ENCODE data around the gene ZRANB1. TPM values are rescaled to one million over a fixed set of nuclear protein-coding genes. Genes with fewer than 3 reads are reported as not detected.

ZRANB1 gene
- total RNA-seq, 1 donor from 2014 or later, result 29.5 TPM

- FAIRE-seq, result no peak
These were observed 62.1 kb downstream of the ZRANB1 start for GRCh38 chr10:125003901-125004467.

GRCh38 chr10:125004571-125005311 lies 62.8 kb downstream of the ZRANB1 start:
- DNase-seq (ENCODE audit: low read depth) (no peak), FAIRE-seq (no peak)
- Histone ChIP-seq H3K27me3 (ENCODE audit: control insufficient read depth, insufficient read depth, low read length) (no peaks in the 10 kb centered on the region), H3K4me3 (ENCODE audit: low read depth, low read length) (no peak overlapping the region), H3K36me3 (ENCODE audit: control insufficient read depth, insufficient read depth, low read length) (peaks cover 29% of the 10 kb centered on the region)
- TF ChIP-seq CTCF (IDR thresholded peaks at IDR 0.05; ENCODE audit: insufficient read depth, low read length, severe bottlenecking), result no peak

More at GRCh38 chr10:125003901-125004467, 62.1 kb downstream of the ZRANB1 start:
- DNase-seq (ENCODE audit: low read depth), result no peak
- peaks cover 34% of the 10 kb centered on the region for H3K36me3 ChIP-seq (ENCODE audit: control insufficient read depth, insufficient read depth, low read length)
- H3K4me3 ChIP-seq (ENCODE audit: low read depth, low read length), result no peak overlapping the region
- no peak for TF ChIP-seq CTCF (IDR thresholded peaks at IDR 0.05; ENCODE audit: insufficient read depth, low read length, severe bottlenecking)
- H3K27me3 ChIP-seq (ENCODE audit: control insufficient read depth, insufficient read depth, low read length), result no peaks in the 10 kb centered on the region

- no peak for TF ChIP-seq CTCF (IDR thresholded peaks at IDR 0.05; ENCODE audit: insufficient read depth, low read length, severe bottlenecking)
- no peaks in the 10 kb centered on the region for H3K27me3 ChIP-seq (ENCODE audit: control insufficient read depth, insufficient read depth, low read length)
- H3K4me3 ChIP-seq (ENCODE audit: low read depth, low read length), result no peak overlapping the region
- peaks cover 21% of the 10 kb centered on the region for H3K36me3 ChIP-seq (ENCODE audit: control insufficient read depth, insufficient read depth, low read length)
- no peak for DNase-seq (ENCODE audit: low read depth)
- no peak for FAIRE-seq
These were observed 63.6 kb downstream of the ZRANB1 start for GRCh38 chr10:125005312-125006187.

GRCh38 chr10:125006188-125006680 lies 64.3 kb downstream of the ZRANB1 start:
- FAIRE-seq, result no peak
- H3K4me3 ChIP-seq (ENCODE audit: low read depth, low read length), result no peak overlapping the region
- DNase-seq (ENCODE audit: low read depth), result no peak
- peaks cover 21% of the 10 kb centered on the region for H3K36me3 ChIP-seq (ENCODE audit: control insufficient read depth, insufficient read depth, low read length)
- TF ChIP-seq CTCF (IDR thresholded peaks at IDR 0.05; ENCODE audit: insufficient read depth, low read length, severe bottlenecking), result no peak
- H3K27me3 ChIP-seq (ENCODE audit: control insufficient read depth, insufficient read depth, low read length), result no peaks in the 10 kb centered on the region

GRCh38 chr10:125006921-125007426 lies 65.1 kb downstream of the ZRANB1 start:
- peak; percentile 22 for DNase-seq (ENCODE audit: low read depth)
- peaks cover 17% of the 10 kb centered on the region for H3K36me3 ChIP-seq (ENCODE audit: control insufficient read depth, insufficient read depth, low read length)
- no peak overlapping the region for H3K4me3 ChIP-seq (ENCODE audit: low read depth, low read length)
- no peak for TF ChIP-seq CTCF (IDR thresholded peaks at IDR 0.05; ENCODE audit: insufficient read depth, low read length, severe bottlenecking)
- no peaks in the 10 kb centered on the region for H3K27me3 ChIP-seq (ENCODE audit: control insufficient read depth, insufficient read depth, low read length)
- no peak for FAIRE-seq

Data from bronchial epithelial cell (primary cell).